Measurements from ENCODE around the gene CCP110. TPM values are rescaled to one million over a fixed set of nuclear protein-coding genes. Genes with fewer than 3 reads are reported as not detected.

Gene CCP110
- total and polyA plus RNA-seq, 2 of the 13 experiments (the other 11 are each of a cell fraction or from before 2014, with no cell fraction given): 10.0 to 11.1 TPM

- TF ChIP-seq HNF1A (IDR thresholded peaks at IDR 0.05; ENCODE audit: low read depth): no peak
- TF ChIP-seq HNF1A (CRISPR knock-in tag; IDR thresholded peaks at IDR 0.05; ENCODE audit: borderline replicate concordance): peak; percentile 64; the same call in 1 of the 2 replicates
- TF ChIP-seq ZKSCAN8 (CRISPR knock-in tag; IDR thresholded peaks at IDR 0.05; ENCODE audit: borderline replicate concordance): no peak
- peak; percentile 54; the same call in 1 of the 2 replicates for TF ChIP-seq ZSCAN9 (CRISPR knock-in tag; IDR thresholded peaks at IDR 0.05; ENCODE audit: borderline replicate concordance)
- peak; percentile 70; the same call in 1 of the 2 replicates for TF ChIP-seq ATF7-NPFF (CRISPR knock-in tag; IDR thresholded peaks at IDR 0.05; ENCODE audit: low read depth)
- TF ChIP-seq ZNF577 (CRISPR knock-in tag; IDR thresholded peaks at IDR 0.05; ENCODE audit: borderline replicate concordance, low read depth): no peak
- TF ChIP-seq PTBP1 (IDR thresholded peaks at IDR 0.05; ENCODE audit: low read depth, low read length, poor library complexity, severe bottlenecking): no peak
- no peak for TF ChIP-seq STAG1 (CRISPR knock-in tag; IDR thresholded peaks at IDR 0.05)
- 0 out of 2 replicates have a peak, but pooled peaks have one; percentile 50 for TF ChIP-seq ZNF329 (CRISPR knock-in tag; IDR thresholded peaks at IDR 0.05; ENCODE audit: low read depth)
- TF ChIP-seq HNF1B (CRISPR knock-in tag; IDR thresholded peaks at IDR 0.05): peak; percentile 80; the same call in 1 of the 2 replicates
- TF ChIP-seq AGO2 (optimal IDR thresholded peaks at IDR 0.05; ENCODE audit: low read depth, low read length): peak; percentile 78
- peak; percentile 23; the same call in 1 of the 2 replicates for TF ChIP-seq HMG20B (CRISPR knock-in tag; conservative IDR thresholded peaks at IDR 0.05)
- peak; percentile 74; the same call in 1 of the 2 replicates for TF ChIP-seq SMAD1 (CRISPR knock-in tag; IDR thresholded peaks at IDR 0.05; ENCODE audit: borderline replicate concordance, low read depth)
- TF ChIP-seq ZNF143 (CRISPR knock-in tag; IDR thresholded peaks at IDR 0.05): peak; percentile 73
- TF ChIP-seq ZMAT5 (CRISPR knock-in tag; IDR thresholded peaks at IDR 0.05; ENCODE audit: borderline replicate concordance, low read depth): no peak
- no peak for TF ChIP-seq MATR3 (CRISPR knock-in tag; IDR thresholded peaks at IDR 0.05)
- TF ChIP-seq ZNF660 (CRISPR knock-in tag; IDR thresholded peaks at IDR 0.05; ENCODE audit: borderline replicate concordance, low read depth): no peak; the same call in 1 of the 2 replicates
- peak; percentile 66; the same call in 1 of the 2 replicates for TF ChIP-seq NFE2L1 (CRISPR knock-in tag; IDR thresholded peaks at IDR 0.05; ENCODE audit: borderline replicate concordance)
- TF ChIP-seq ZNF501 (CRISPR knock-in tag; IDR thresholded peaks at IDR 0.05): peak; percentile 97
Observed at GRCh38 chr16:19521471-19522396, 2.0 kb upstream of the CCP110 start, which contains the start of gene GDE1 (continued).
